H1 (cell line): ENCODE results near the gene PRLH. TPM values are rescaled to one million over a fixed set of nuclear protein-coding genes. Genes with fewer than 3 reads are reported as not detected.

Experiments
- CTCF ChIA-PET: fragments of 300-600 bp; sonication (Branson Sonifier 250); formaldehyde crosslinking; loops from one replicate; lab custom pipeline; 2021; ENCODE audit not compliant: partially characterized antibody; lab: Charles Lee
- POLR2A ChIA-PET: fragments of 300-600 bp; sonication (Branson Sonifier 250); formaldehyde crosslinking; loops from one replicate; lab custom pipeline; 2021; ENCODE audit warnings: inconsistent platforms; ENCODE audit not compliant: partially characterized antibody; lab: Charles Lee
- DNase-seq, 2 experiments: peaks; one replicate each; pipeline versions ENCODE4 v3.0.0 to v3.0.0-alpha.2; 2010 to 2022; ENCODE audit warnings: low spot score in 2 of 2, low read depth in 1 of 2, mixed read lengths in 1 of 2
- FAIRE-seq: peaks from 2 replicates; lab custom pipeline; 2011; peaks lifted over from hg19 to GRCh38; lab: Jason Lieb, UNC
- H2AFZ ChIP-seq: 2 replicates; pipeline ENCODE4 v1.8.1; 2012; ENCODE audit warnings: low read length, inconsistent platforms
- H2AK5ac ChIP-seq: 2 replicates; pipeline ENCODE4 v1.6.1; 2013; ENCODE audit warnings: low read depth, low read length
- H2BK120ac ChIP-seq: replicated peaks from 2 replicates; pipeline ENCODE3; 2013; ENCODE audit warnings: low read depth, low read length, inconsistent platforms
- H2BK12ac ChIP-seq: 2 replicates; pipeline ENCODE4 v1.6.1; 2013; ENCODE audit warnings: low read depth, low read length
- H2BK15ac ChIP-seq: 2 replicates; pipeline ENCODE4 v1.6.1; 2013; ENCODE audit warnings: low read length
- H2BK20ac ChIP-seq: 2 replicates; pipeline ENCODE4 v1.6.1; 2013; ENCODE audit warnings: low read length
- H2BK5ac ChIP-seq: 2 replicates; pipeline ENCODE4 v1.6.1; 2013; ENCODE audit warnings: low read depth, low read length
- H3K14ac ChIP-seq: 2 replicates; pipeline ENCODE4 v1.6.1; 2013; ENCODE audit warnings: inconsistent platforms; ENCODE audit not compliant: insufficient read length
- H3K18ac ChIP-seq: 2 replicates; pipeline ENCODE4 v1.6.1; 2013; ENCODE audit warnings: low read length; ENCODE audit errors: extremely low read depth
- H3K23ac ChIP-seq: 2 replicates; pipeline ENCODE4 v1.6.1; 2013; ENCODE audit warnings: inconsistent platforms; ENCODE audit not compliant: insufficient read length
- H3K23me2 ChIP-seq: 2 replicates; pipeline ENCODE4 v1.6.1; 2013; ENCODE audit warnings: low read depth, low read length
- H3K27ac ChIP-seq: 2 replicates; pipeline ENCODE4 v1.6.1; 2011; ENCODE audit warnings: low read depth, low read length, inconsistent platforms
- H3K27me3 ChIP-seq, 4 experiments: replicated peaks in 1 of 4; 1 replicate in 1 of 4; 2 replicates in 3 of 4; pipeline versions ENCODE4 v1.6.1 to v1.8.1; 2011 to 2013; ENCODE audit warnings: low read length in 3 of 4, mild to moderate bottlenecking in 3 of 4, inconsistent platforms in 2 of 4, mixed read lengths in 2 of 4, moderate library complexity in 1 of 4; ENCODE audit not compliant: control insufficient read depth in 3 of 4, insufficient read depth in 3 of 4; ENCODE audit errors: extremely low read depth in 1 of 4
- H3K36me3 ChIP-seq, 4 experiments: 2 replicates each; pipeline versions ENCODE4 v1.6.1 to v1.8.1; 2011 to 2013; ENCODE audit warnings: mild to moderate bottlenecking in 4 of 4, low read length in 3 of 4, moderate library complexity in 2 of 4, control low read depth in 1 of 4, inconsistent platforms in 1 of 4; ENCODE audit not compliant: insufficient read depth in 4 of 4, control insufficient read depth in 2 of 4
- H3K4ac ChIP-seq: replicated peaks from 2 replicates; pipeline ENCODE3; 2013; ENCODE audit warnings: low read length, low read depth, mixed read lengths, inconsistent platforms; ENCODE audit not compliant: insufficient read length
- H3K4me1 ChIP-seq, 4 experiments: replicated peaks in 1 of 4; 1 replicate in 1 of 4; 2 replicates in 3 of 4; pipeline versions ENCODE4 v1.6.1 to v1.8.1; 2011 to 2013; ENCODE audit warnings: low read length in 3 of 4, inconsistent platforms in 2 of 4, mixed read lengths in 1 of 4; ENCODE audit not compliant: insufficient read depth in 4 of 4, control insufficient read depth in 3 of 4
- H3K4me2 ChIP-seq, 2 experiments: 2 replicates each; pipeline versions ENCODE4 v1.6.1 to v1.8.1; 2011 to 2013; ENCODE audit warnings: low read depth in 2 of 2, low read length in 2 of 2, control low read depth in 1 of 2, inconsistent platforms in 1 of 2, mild to moderate bottlenecking in 1 of 2; ENCODE audit not compliant: insufficient read depth in 1 of 2
- H3K4me3 ChIP-seq, 4 experiments: fragments of 200-600, 300-600 bp in 1 of 4; sonication (generic), shearing (Covaris generic), sonication (Bioruptor Twin) in 1 of 4; 2 replicates each; pipeline versions ENCODE4 v1.5.1 to v1.8.1; 2011 to 2016; ENCODE audit warnings: low read length in 4 of 4, low read depth in 3 of 4, control low read depth in 2 of 4, inconsistent platforms in 2 of 4, mild to moderate bottlenecking in 2 of 4, mixed read lengths in 1 of 4, moderate library complexity in 1 of 4; ENCODE audit not compliant: insufficient read depth in 2 of 4; ENCODE audit errors: extremely low read depth in 1 of 4
- H3K56ac ChIP-seq: replicated peaks from 2 replicates; pipeline ENCODE3; 2013; ENCODE audit warnings: low read depth, mild to moderate bottlenecking, mixed read lengths, low read length, inconsistent platforms; ENCODE audit not compliant: insufficient read length
- H3K79me1 ChIP-seq: 2 replicates; pipeline ENCODE4 v1.6.1; 2013; ENCODE audit warnings: low read depth, low read length, control low read depth
- H3K79me2 ChIP-seq, 2 experiments: 2 replicates each; pipeline versions ENCODE4 v1.6.1 to v1.8.1; 2012 to 2013; ENCODE audit warnings: low read length in 2 of 2, mild to moderate bottlenecking in 2 of 2, inconsistent platforms in 1 of 2; ENCODE audit not compliant: insufficient read depth in 2 of 2, control insufficient read depth in 1 of 2
- H3K9ac ChIP-seq, 4 experiments: replicated peaks in 1 of 4; 1 replicate in 1 of 4; 2 replicates in 3 of 4; pipeline versions ENCODE4 v1.6.1 to v1.8.1; 2011 to 2013; ENCODE audit warnings: low read depth in 3 of 4, low read length in 3 of 4, control low read depth in 2 of 4, mild to moderate bottlenecking in 2 of 4, moderate library complexity in 2 of 4, inconsistent platforms in 1 of 4; ENCODE audit errors: extremely low read depth in 1 of 4
- H3K9me3 ChIP-seq, 2 experiments: 2 replicates each; pipeline versions ENCODE4 v1.6.1 to v1.8.1; 2012 to 2013; ENCODE audit warnings: mild to moderate bottlenecking in 2 of 2, moderate library complexity in 2 of 2, control low read depth in 1 of 2, inconsistent platforms in 1 of 2, low read depth in 1 of 2, low read length in 1 of 2, mixed read lengths in 1 of 2; ENCODE audit not compliant: insufficient read depth in 2 of 2
- H4K20me1 ChIP-seq, 2 experiments: replicated peaks in 1 of 2; 2 replicates each; pipeline versions ENCODE3 to v1.8.1; 2011 to 2013; ENCODE audit warnings: inconsistent platforms in 2 of 2, low read length in 2 of 2, mild to moderate bottlenecking in 1 of 2; ENCODE audit not compliant: insufficient read depth in 2 of 2, control insufficient read depth in 1 of 2
- H4K5ac ChIP-seq: 2 replicates; pipeline ENCODE4 v1.6.1; 2013; ENCODE audit warnings: low read length, low read depth, mixed read lengths, inconsistent platforms; ENCODE audit not compliant: insufficient read length
- H4K8ac ChIP-seq: 2 replicates; pipeline ENCODE4 v1.8.0; 2013; ENCODE audit warnings: mild to moderate bottlenecking, moderate library complexity, low read length, inconsistent platforms; ENCODE audit not compliant: insufficient read depth; ENCODE audit errors: extremely low read depth
- H4K91ac ChIP-seq: replicated peaks from 2 replicates; pipeline ENCODE3; 2013; ENCODE audit warnings: low read length, mixed read lengths, inconsistent platforms; ENCODE audit not compliant: insufficient read length
- CBX5 ChIP-seq: fragments of 300-800, 300-1000 bp; sonication (generic); IDR thresholded peaks from 2 replicates; pipeline ENCODE4 v1.7.1; 2016; ENCODE audit warnings: antibody characterized with exemption, low read length, low read depth
- USF2 ChIP-seq: IDR thresholded peaks from 2 replicates; pipeline ENCODE4 v1.6.1; 2011; ENCODE audit warnings: low read length, improper control_type of control experiment
- WGBS, 2 experiments: shearing (Covaris generic) in 1 of 2; methylation state at CpG; one replicate each; pipeline versions ENCODE4 v1.1.6 to v1.1.7; 2013 to 2015; ENCODE audit warnings: low lambda C conversion rate in 2 of 2, mixed read lengths in 2 of 2, inconsistent platforms in 1 of 2, low coverage in 1 of 2, missing lambda C conversion rate in 1 of 2; ENCODE audit not compliant: insufficient replicate concordance in 2 of 2, insufficient coverage in 1 of 2, insufficient read length in 1 of 2; ENCODE audit errors: extremely low coverage in 1 of 2, missing lambda C conversion rate in 1 of 2; 5-methylcytosine and 5-hydroxymethylcytosine counted together
- polyA plus RNA-seq, 7 experiments: library from polyadenylated mRNA; depleted of rRNA in 3 of 7; stranded (reverse) in 5 of 7; unstranded in 2 of 7; fragments of >200 nt in 5 of 7; fragments of 200-250 nt in 2 of 7; gene quantifications; 1 replicate in 5 of 7; 2 replicates in 1 of 7; 4 replicates in 1 of 7; pipeline versions ENCODE4 v1.2.1 to v1.2.3, GENCODE V29; 2011 to 2013; ENCODE audit warnings: missing spikeins in 2 of 7, mixed read lengths in 2 of 7
- total RNA-seq: library from RNA; stranded (reverse); fragmentation: NEBNext Ultra II Directional; extraction: Animal tissue kit (Norgen Biotek cat#: 25700); gene quantifications from 2 replicates; pipeline ENCODE4 v1.2.1, GENCODE V29; 2021

The PRLH gene
- total and polyA plus RNA-seq, 2 of the 8 experiments (the other 6 are each of a cell fraction or from before 2014, with no cell fraction given): not detected

DNA sequence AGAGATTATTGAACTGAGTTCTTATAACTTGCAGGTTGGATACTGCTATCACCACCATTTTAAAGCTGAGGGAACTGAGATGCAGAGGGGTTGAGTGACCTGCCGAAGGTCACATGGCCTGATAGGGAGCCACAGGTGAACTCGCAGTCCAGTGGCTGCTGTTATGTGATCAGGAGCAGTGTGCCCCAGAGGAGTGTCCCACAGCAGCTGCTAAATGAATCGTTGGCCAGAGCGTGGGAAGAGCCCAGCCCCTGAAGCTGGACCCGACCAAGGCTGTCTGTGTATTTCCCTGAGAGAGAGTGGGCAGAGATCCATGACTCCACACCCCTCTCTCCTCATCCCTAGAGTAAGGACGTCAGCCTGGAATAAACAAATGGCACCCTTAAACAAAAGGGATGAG, 26.7 kb upstream of the PRLH start:
- no peak overlapping the region for H3K4me3 ChIP-seq
- H2BK12ac ChIP-seq: no peak overlapping the region
- H3K79me1 ChIP-seq: no peaks in the 10 kb centered on the region
- no peaks in the 10 kb centered on the region for H3K79me2 ChIP-seq
- H2AK5ac ChIP-seq: no peak overlapping the region
- no peak overlapping the region for H4K91ac ChIP-seq
- no peak overlapping the region for H2BK5ac ChIP-seq
- TF ChIP-seq USF2: no peak
- no peak for TF ChIP-seq CBX5
- H4K8ac ChIP-seq: no peak overlapping the region
- no peak overlapping the region for H3K4me2 ChIP-seq
- WGBS, 2 experiments: 92% methylated on average over 6 of the region's 6 CpGs; no CpG with 5 or more reads in 1 of the 2 experiments
- no peak overlapping the region for H2BK20ac ChIP-seq
- no peak overlapping the region for H3K23ac ChIP-seq
- H3K27me3 ChIP-seq: no peaks in the 10 kb centered on the region
- POLR2A ChIA-PET: interaction anchor here (0.6 to 1.5 kb wide), 2 partner anchors 12 to 27 kb away, joined by 3 to 4 read pairs; no protein-coding TSS in a partner anchor
- H2AFZ ChIP-seq: no peak overlapping the region
- no peak overlapping the region for H2BK15ac ChIP-seq
- H3K9me3 ChIP-seq: no peaks in the 10 kb centered on the region; a peak in 1 of 4 replicates
- CTCF ChIA-PET: interaction anchor here (0.7 to 3.6 kb wide), 11 partner anchors 8 to 88 kb away, joined by 3 to 12 read pairs (median 4); no protein-coding TSS in a partner anchor
- no peak overlapping the region for H3K14ac ChIP-seq
- no peaks in the 10 kb centered on the region; a peak in 1 of 7 replicates for H3K4me1 ChIP-seq
- DNase-seq: no peak
- no peak overlapping the region for H3K9ac ChIP-seq
- no peak overlapping the region for H3K27ac ChIP-seq
- H3K23me2 ChIP-seq: no peaks in the 10 kb centered on the region
- H2BK120ac ChIP-seq: no peak overlapping the region
- H3K18ac ChIP-seq: no peak overlapping the region
- no peak overlapping the region for H3K4ac ChIP-seq
- no peak for FAIRE-seq
- H3K36me3 ChIP-seq: no peaks in the 10 kb centered on the region
- peaks cover 0 to 2% of the 10 kb centered on the region in 2 experiments for H4K20me1 ChIP-seq
- no peak overlapping the region for H3K56ac ChIP-seq
- H4K5ac ChIP-seq: no peak overlapping the region
